ENCODE measurements around the gene INSL6.
"Not testable (repeated sequence)": the region's sequence is repeated elsewhere in the genome, so short reads cannot be mapped to it uniquely, and the experiment has no call there.

The INSL6 gene

GRCh38 chr9:5184776-5185175 is 663 bp downstream of the INSL6 start (continued):
- TF ChIP-seq ZNF548 (tag by site-specific recombination; IDR thresholded peaks at IDR 0.05) = no peak
- TF ChIP-seq ZNF529 (tag by site-specific recombination; IDR thresholded peaks at IDR 0.05; ENCODE audit: insufficient replicate concordance) = no peak
- TF ChIP-seq ZNF513 (tag by site-specific recombination; IDR thresholded peaks at IDR 0.05) = no peak
- no peak for TF ChIP-seq ZNF121 (tag by site-specific recombination; IDR thresholded peaks at IDR 0.05)
- TF ChIP-seq ZNF248 (tag by site-specific recombination; IDR thresholded peaks at IDR 0.05) = no peak

- POLR2A ChIA-PET = not testable (repeated sequence)
- CTCF ChIA-PET = interaction anchor here (0.6 to 0.7 kb wide), 2 partner anchors 140 to 298 kb away, joined by 3 read pairs; no protein-coding TSS in a partner anchor
Measured at GRCh38 chr9:5180631-5181030, 4.8 kb downstream of the INSL6 start.

GRCh38 chr9:5178126-5178805 is 7.2 kb downstream of the INSL6 start:
- ChIA-PET CTCF (interaction anchor here (0.7 to 3.6 kb wide), 2 partner anchors 8 to 422 kb away, joined by 4 to 18 read pairs; partner anchors contain the start of gene INSL6), POLR2A (interaction anchor here (1.1 kb wide), 1 partner anchor 193 kb away, joined by 3 read pairs; the partner anchor contains the start of gene JAK2)
- Histone ChIP-seq H3K9me3 (ENCODE audit: control insufficient read depth, insufficient read depth, low read depth, low read length) (no peaks in the 10 kb centered on the region), H3K36me3 (ENCODE audit: control insufficient read depth in 2 of 2, insufficient read depth in 1 of 2, low read length in 2 of 2) (no peaks in the 10 kb centered on the region), H3K4me3 (ENCODE audit: low read depth, low read length) (no peak overlapping the region), H3K4me1 (ENCODE audit: control insufficient read depth, insufficient read depth, low read length) (no peaks in the 10 kb centered on the region), H3K27ac (ENCODE audit: extremely low read depth, low read depth, low read length) (no peak overlapping the region)
- TF ChIP-seq ZNF274 (IDR thresholded peaks at IDR 0.05; ENCODE audit: low read length) = no peak
- TF ChIP-seq ZNF274 (tag by site-specific recombination; IDR thresholded peaks at IDR 0.05; ENCODE audit: borderline replicate concordance) = no peak
- TF ChIP-seq OSR2 (tag by site-specific recombination; IDR thresholded peaks at IDR 0.05) = no peak
- no peak for TF ChIP-seq ZNF26 (tag by site-specific recombination; IDR thresholded peaks at IDR 0.05)
- no peak for TF ChIP-seq ZSCAN16 (tag by site-specific recombination; IDR thresholded peaks at IDR 0.05)
- TF ChIP-seq SALL2 (tag by site-specific recombination; IDR thresholded peaks at IDR 0.05; ENCODE audit: borderline replicate concordance) = no peak
- no peak for TF ChIP-seq ZNF350 (tag by site-specific recombination; IDR thresholded peaks at IDR 0.05)
- TF ChIP-seq KLF9 (tag by site-specific recombination; IDR thresholded peaks at IDR 0.05; ENCODE audit: low read depth) = no peak
- TF ChIP-seq ZNF776 (tag by site-specific recombination; IDR thresholded peaks at IDR 0.05; ENCODE audit: borderline replicate concordance) = no peak
- no peak for TF ChIP-seq TRIM28 (IDR thresholded peaks at IDR 0.05; ENCODE audit: borderline replicate concordance, low read length)
- TF ChIP-seq GLIS1 (tag by site-specific recombination; IDR thresholded peaks at IDR 0.05) = no peak
- no peak for TF ChIP-seq ZNF521 (tag by site-specific recombination; IDR thresholded peaks at IDR 0.05)
- TF ChIP-seq TCF7L2 (IDR thresholded peaks at IDR 0.05; ENCODE audit: borderline replicate concordance, low read depth, low read length) = no peak
- no peak for TF ChIP-seq AEBP2 (tag by site-specific recombination; IDR thresholded peaks at IDR 0.05; ENCODE audit: borderline replicate concordance)

More at GRCh38 chr9:5180631-5181030, 4.8 kb downstream of the INSL6 start:
- not testable (repeated sequence) for H3K27ac ChIP-seq (ENCODE audit: extremely low read depth, low read depth, low read length); H3K9me3 ChIP-seq (ENCODE audit: control insufficient read depth, insufficient read depth, low read depth, low read length); H3K4me1 ChIP-seq (ENCODE audit: control insufficient read depth, insufficient read depth, low read length); H3K36me3 ChIP-seq (ENCODE audit: control insufficient read depth in 2 of 2, insufficient read depth in 1 of 2, low read length in 2 of 2); H3K4me3 ChIP-seq (ENCODE audit: low read depth, low read length)
